GM10266 (cell line): ENCODE measurements around the gene ANO6.

Source experiments
- DNase-seq: peaks from one replicate; pipeline ENCODE4 v3.0.0; 2012; ENCODE audit errors: extremely low spot score
- CTCF ChIP-seq: IDR thresholded peaks from 2 replicates; pipeline ENCODE4 v1.5.1; 2012; ENCODE audit warnings: mild to moderate bottlenecking, low read depth; ENCODE audit not compliant: control insufficient read depth, insufficient read depth; ENCODE audit errors: missing control alignments

ANO6 gene

GRCh38 chr12:45243963-45244362, 28.1 kb downstream of the ANO6 start:
- TF ChIP-seq CTCF = no peak
- no peak for DNase-seq

- no peak for DNase-seq
- no peak for TF ChIP-seq CTCF
Observed at GRCh38 chr12:45244561-45245343, 28.9 kb downstream of the ANO6 start.

- TF ChIP-seq CTCF = no peak
- no peak for DNase-seq
Observed at GRCh38 chr12:45246236-45246635, 30.3 kb downstream of the ANO6 start.

GRCh38 chr12:45247589-45247988, 31.7 kb downstream of the ANO6 start:
- TF ChIP-seq CTCF = no peak
- DNase-seq = no peak

GRCh38 chr12:45248095-45248494, 32.2 kb downstream of the ANO6 start:
- DNase-seq = no peak
- TF ChIP-seq CTCF = no peak

- no peak for TF ChIP-seq CTCF
- DNase-seq = no peak
Observed at GRCh38 chr12:45254254-45254653, 38.4 kb downstream of the ANO6 start.

GRCh38 chr12:45256721-45257120, 40.8 kb downstream of the ANO6 start:
- DNase-seq = no peak
- TF ChIP-seq CTCF = no peak
